SH-SY5Y (cell line): ENCODE results near the gene MRPL36.

Experiments used
- GATA2 ChIP-seq: IDR thresholded peaks from 2 replicates; pipeline ENCODE4 v1.6.1; 2011; ENCODE audit warnings: mild to moderate bottlenecking, low read depth, low read length
- GATA3 ChIP-seq: IDR thresholded peaks from 2 replicates; pipeline ENCODE4 v1.6.1; 2011; ENCODE audit warnings: low read depth, mild to moderate bottlenecking, low read length, moderate library complexity

- no peak for TF ChIP-seq GATA2
- TF ChIP-seq GATA3: no peak
Measured at GRCh38 chr5:1804001-1804690, 4.5 kb upstream of the MRPL36 start.
